ENCODE results near the gene PDK2. TPM values are rescaled to one million over a fixed set of nuclear protein-coding genes. Genes with fewer than 3 reads are reported as not detected.
A peak's percentile ranks its signal among the peaks of the same experiment; 100 is the strongest.

Gene PDK2
- total RNA-seq, 1 donor from 2014 or later, result 13.7 TPM

DNA sequence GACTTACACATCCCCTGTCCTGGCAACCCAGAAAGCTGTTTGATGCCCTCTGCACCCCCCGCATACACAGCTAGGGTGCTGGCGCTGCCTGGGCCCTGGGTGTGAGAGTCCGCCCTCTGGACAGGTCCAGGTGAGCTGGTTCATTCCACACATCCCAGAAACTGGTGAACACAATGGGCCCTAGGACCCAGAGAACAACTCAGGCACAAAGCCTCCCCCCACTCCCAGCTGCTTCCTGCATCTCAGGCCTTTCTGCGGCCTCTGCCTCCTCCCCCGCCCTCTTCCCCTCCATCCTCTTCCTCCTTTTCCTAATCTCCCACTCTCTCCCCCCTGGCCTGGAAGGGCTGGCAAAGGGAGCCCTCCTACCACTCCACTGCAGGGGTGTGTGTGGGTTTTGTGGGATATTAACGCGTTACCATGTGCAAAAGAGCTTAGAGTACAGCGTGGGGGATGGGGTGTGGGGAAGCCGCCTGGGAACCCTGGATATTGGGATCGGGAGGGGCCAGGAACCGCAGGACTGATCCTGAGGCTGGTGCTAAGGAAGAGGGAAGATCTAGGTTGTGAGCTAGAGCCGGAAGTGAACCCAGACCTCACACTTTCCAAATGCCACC, 56.9 kb downstream of the PDK2 start:
- intact Hi-C loops (cut with micrococcal nuclease), result loop anchor here (1.0 to 5.0 kb wide), 5 partner anchors 9 to 475 kb away; partner anchors contain the start of genes KAT7, PDK2 and SPOP
- Mint-ChIP-seq H3K27ac (peak overlapping the region; percentile 95), H3K4me3 (peak overlapping the region; percentile 92), H3K9me3 (no peaks in the 10 kb centered on the region), H3K36me3 (ENCODE audit: low read depth) (peaks cover 12% of the 10 kb centered on the region), H3K4me1 (ENCODE audit: low read depth) (peaks cover 33% of the 10 kb centered on the region), H3K27me3 (ENCODE audit: insufficient read depth) (no peaks in the 10 kb centered on the region)
- DNase-seq (ENCODE audit: low spot score), result peak; percentile 56

DNA sequence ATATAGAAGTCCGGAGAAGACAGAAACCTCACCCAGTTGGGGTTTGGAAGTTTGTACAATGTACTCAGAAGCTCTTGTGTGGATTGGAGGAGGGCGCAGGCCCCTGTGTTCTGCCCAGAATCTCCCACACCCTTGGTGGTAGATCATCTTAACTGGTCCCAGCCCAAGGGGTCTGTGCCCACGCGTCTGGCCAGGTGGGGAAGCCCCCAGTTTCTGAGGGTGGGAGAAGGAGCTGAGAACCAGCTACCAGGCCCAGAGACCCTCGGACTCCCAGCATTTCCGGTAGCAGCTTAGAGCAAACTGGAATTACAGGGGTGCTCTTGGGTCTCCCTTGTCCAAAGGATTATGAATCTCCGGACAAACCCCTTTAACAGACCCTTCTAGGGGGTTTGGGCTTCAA, 57.6 kb downstream of the PDK2 start:
- peaks cover 28% of the 10 kb centered on the region for H3K4me1 Mint-ChIP-seq (ENCODE audit: low read depth)
- H3K36me3 Mint-ChIP-seq (ENCODE audit: low read depth), result peaks cover 5% of the 10 kb centered on the region
- H3K27ac Mint-ChIP-seq, result peak overlapping the region; percentile 95
- H3K27me3 Mint-ChIP-seq (ENCODE audit: insufficient read depth), result no peaks in the 10 kb centered on the region
- no peak for DNase-seq (ENCODE audit: low spot score)
- H3K4me3 Mint-ChIP-seq, result peak overlapping the region; percentile 30
- no peaks in the 10 kb centered on the region for H3K9me3 Mint-ChIP-seq
- intact Hi-C loops (cut with micrococcal nuclease), result loop anchor here (5.0 kb wide), 1 partner anchor 475 kb away; the partner anchor contains the start of gene SPOP

DNA sequence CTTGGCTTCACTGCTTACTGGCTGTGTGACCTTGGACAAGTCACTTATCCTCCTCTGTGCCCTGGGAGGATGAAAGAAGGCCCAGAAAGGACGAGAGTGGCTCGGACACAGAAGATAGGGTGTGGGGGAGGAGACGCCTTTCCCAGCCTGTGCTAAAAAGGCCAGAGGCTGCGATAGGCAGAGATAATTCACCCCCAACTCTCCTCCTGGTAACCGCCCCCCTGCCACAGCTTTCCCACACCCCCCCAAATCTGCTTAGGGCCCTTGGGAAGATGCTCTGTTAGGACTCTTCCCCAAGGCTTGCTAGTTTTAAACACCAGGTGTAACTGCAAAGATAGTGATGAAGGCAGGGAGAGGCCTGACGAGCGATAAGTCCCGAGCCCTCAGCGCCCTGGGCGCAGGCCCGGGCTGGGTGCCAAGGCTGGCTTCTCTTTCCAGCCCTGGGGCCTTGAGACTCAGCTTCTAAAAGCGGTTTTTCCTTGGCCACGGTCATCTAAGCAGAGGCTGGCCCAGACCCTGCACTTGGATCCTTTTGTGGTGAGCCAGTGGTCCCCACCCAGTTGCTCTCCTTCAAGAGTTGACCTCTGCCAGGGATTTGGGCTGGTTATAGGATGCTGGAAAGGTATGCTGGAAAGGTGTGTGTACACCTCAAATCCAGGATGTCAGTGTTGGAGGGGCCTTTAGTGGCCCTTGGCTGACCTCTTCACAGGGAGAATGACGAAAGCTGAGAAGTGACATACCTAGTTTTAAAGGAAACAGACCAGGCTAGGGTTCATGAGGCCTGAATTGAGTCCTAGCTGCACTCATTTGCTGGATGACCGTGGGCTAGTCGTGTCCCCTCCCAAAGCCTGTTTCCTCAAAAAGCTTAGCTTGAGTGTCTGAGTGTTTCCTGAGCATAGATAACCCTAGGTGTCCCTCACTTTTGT, 58.8 kb downstream of the PDK2 start:
- Mint-ChIP-seq H3K9me3 (no peaks in the 10 kb centered on the region), H3K27me3 (ENCODE audit: insufficient read depth) (no peaks in the 10 kb centered on the region), H3K36me3 (ENCODE audit: low read depth) (no peaks in the 10 kb centered on the region), H3K27ac (no peak overlapping the region), H3K4me1 (ENCODE audit: low read depth) (peaks cover 37% of the 10 kb centered on the region), H3K4me3 (no peak overlapping the region)
- intact Hi-C loops (cut with micrococcal nuclease), result loop anchor here (5.0 kb wide), 1 partner anchor 477 kb away; the partner anchor contains the start of gene SPOP
- no peak for DNase-seq (ENCODE audit: low spot score)

DNA sequence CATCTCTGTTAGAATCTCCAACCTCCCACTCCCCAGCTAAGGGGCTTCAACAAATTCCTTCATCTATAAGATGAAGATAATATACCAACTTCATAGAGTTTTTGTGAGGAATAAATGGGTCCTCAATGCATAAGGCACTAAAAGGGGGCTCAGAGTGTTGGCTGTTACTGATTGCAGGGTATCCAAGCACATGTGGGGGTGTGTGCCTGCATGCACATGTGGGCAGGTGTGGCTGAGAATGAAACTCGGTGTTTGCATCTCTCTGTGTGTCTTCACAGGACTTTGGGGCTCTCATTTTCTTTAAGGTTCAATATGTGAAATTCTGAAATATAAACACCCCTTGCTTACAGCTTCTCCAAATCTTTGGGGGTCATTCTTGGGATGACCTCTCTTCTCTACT, 59.5 kb downstream of the PDK2 start:
- no peaks in the 10 kb centered on the region for H3K9me3 Mint-ChIP-seq

DNA sequence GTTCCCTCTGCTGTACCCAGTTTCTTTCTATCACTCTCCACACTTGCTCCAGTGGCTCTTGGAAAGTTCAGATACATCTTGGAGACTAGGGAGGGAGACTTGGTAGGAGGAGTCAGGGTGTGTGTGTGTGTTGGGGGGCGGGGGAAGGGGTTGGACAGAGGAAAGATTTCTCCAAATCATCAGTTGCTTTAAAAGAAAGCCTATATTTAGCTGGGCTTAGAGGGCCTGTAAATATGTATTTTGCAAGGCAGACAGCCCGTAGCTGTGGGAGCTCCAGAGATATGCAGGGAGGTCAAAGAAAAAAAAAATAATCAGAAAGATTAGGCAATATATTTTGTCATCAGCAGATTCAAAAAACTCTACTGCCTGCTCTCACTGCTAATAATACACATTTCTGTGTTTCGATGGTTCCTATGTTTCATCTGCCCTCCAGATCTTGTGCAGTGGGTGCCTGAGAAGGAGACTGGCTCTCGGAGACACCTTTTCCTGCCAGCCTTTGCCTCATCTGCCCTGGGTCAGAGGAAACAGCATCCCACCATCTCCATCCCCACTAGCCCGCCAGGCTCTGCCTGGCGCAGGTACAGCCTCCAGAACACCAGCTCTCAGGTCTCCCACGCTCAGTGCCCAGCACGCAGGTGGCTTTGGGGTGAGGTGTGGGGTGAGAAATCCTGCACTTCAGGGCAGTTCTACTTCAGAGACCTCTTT, 60.1 kb downstream of the PDK2 start:
- Mint-ChIP-seq H3K4me1 (ENCODE audit: low read depth) (peaks cover 37% of the 10 kb centered on the region), H3K27ac (no peak overlapping the region), H3K4me3 (no peak overlapping the region), H3K27me3 (ENCODE audit: insufficient read depth) (no peaks in the 10 kb centered on the region), H3K36me3 (ENCODE audit: low read depth) (no peaks in the 10 kb centered on the region), H3K9me3 (no peaks in the 10 kb centered on the region)
- no peak for DNase-seq (ENCODE audit: low spot score)
- intact Hi-C loops (cut with micrococcal nuclease), result no loop called here

More for the DNA sequence above, 59.5 kb downstream of the PDK2 start:
- Mint-ChIP-seq H3K4me1 (ENCODE audit: low read depth) (peaks cover 37% of the 10 kb centered on the region), H3K4me3 (no peak overlapping the region), H3K27ac (no peak overlapping the region), H3K27me3 (ENCODE audit: insufficient read depth) (no peaks in the 10 kb centered on the region), H3K36me3 (ENCODE audit: low read depth) (no peaks in the 10 kb centered on the region)
- DNase-seq (ENCODE audit: low spot score), result no peak
- intact Hi-C loops (cut with micrococcal nuclease), result loop anchor here (5.0 kb wide), 1 partner anchor 477 kb away; the partner anchor contains the start of gene SPOP

DNA sequence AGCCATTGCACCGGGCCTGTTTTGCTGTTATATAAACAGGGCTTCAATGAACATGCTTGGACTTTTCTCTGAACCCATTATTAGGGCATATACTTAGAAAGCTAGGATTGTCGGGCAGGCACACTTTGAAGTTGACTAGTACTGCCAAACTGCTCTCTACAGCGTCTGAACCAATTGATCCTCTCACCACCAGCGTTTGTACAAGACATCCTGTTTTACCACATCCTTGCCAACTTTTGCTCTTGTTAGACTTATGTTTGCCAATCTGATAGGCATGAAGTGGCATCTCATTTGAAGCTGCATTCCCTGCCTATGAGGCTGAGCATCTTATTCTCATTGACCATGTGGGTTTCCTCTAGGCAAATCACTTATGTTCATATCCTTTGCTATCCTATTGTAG, 62.7 kb downstream of the PDK2 start:
- Mint-ChIP-seq H3K36me3 (ENCODE audit: low read depth) (peaks cover 6% of the 10 kb centered on the region), H3K27ac (no peak overlapping the region), H3K4me3 (no peak overlapping the region), H3K4me1 (ENCODE audit: low read depth) (peaks cover 45% of the 10 kb centered on the region), H3K27me3 (ENCODE audit: insufficient read depth) (no peaks in the 10 kb centered on the region), H3K9me3 (peaks cover 8% of the 10 kb centered on the region)
- intact Hi-C loops (cut with micrococcal nuclease), result no loop called here
- no peak for DNase-seq (ENCODE audit: low spot score)

- Mint-ChIP-seq H3K36me3 (ENCODE audit: low read depth) (peaks cover 6% of the 10 kb centered on the region), H3K27ac (peak overlapping the region; percentile 96), H3K4me1 (ENCODE audit: low read depth) (peaks cover 39% of the 10 kb centered on the region), H3K27me3 (ENCODE audit: insufficient read depth) (no peaks in the 10 kb centered on the region), H3K9me3 (peaks cover 8% of the 10 kb centered on the region), H3K4me3 (peak overlapping the region; percentile 67)
- peak; percentile 96 for DNase-seq (ENCODE audit: low spot score)
- intact Hi-C loops (cut with micrococcal nuclease), result loop anchor here (1.0 to 2.0 kb wide), 3 partner anchors 10 to 66 kb away; partner anchors contain the start of gene PDK2
Observed at GRCh38 chr17:50161023-50161910, 66.1 kb downstream of the PDK2 start.

Other genes with a start within 250 kb of the PDK2 start
- not detected in 2 replicates for gene TAC4, start 247.3 kb upstream of the PDK2 start, total RNA-seq
- gene DLX4, start 126.2 kb upstream of the PDK2 start, total RNA-seq, result 0.20 TPM in 1 of 2 replicates, not detected in the other
- not detected in 2 replicates for gene DLX3, start 100.1 kb upstream of the PDK2 start, total RNA-seq
- 18.0 and 20.6 TPM in 2 replicates for gene ITGA3, start 39.2 kb upstream of the PDK2 start, total RNA-seq
- 1.6 and 3.6 TPM in 2 replicates for gene SAMD14, start 34.8 kb downstream of the PDK2 start, total RNA-seq
- gene PPP1R9B, start 55.3 kb downstream of the PDK2 start, total RNA-seq, result 97.1 and 101 TPM in 2 replicates
- 0.32 and 0.49 TPM in 2 replicates for gene SGCA, start 70.7 kb downstream of the PDK2 start, total RNA-seq
- gene COL1A1, start 106.3 kb downstream of the PDK2 start, total RNA-seq, result 1.2 and 2.0 TPM in 2 replicates
- 0.21 and 0.47 TPM in 2 replicates for gene TMEM92, start 179.1 kb downstream of the PDK2 start, total RNA-seq

Data from activated T-helper 1 cell treated with anti-CD3 and anti-CD28 coated beads, Interleukin-12 subunit alpha, Interleukin-12 subunit beta, Interleukin-2, Interleukin-4 antibody, amounts not matched to agents 30 ng/mL and 10 ng/mL and 1 ng/mL, durations not matched to agents 14 hours and 24 hours and 36 hours (primary cell).